ENCODE data around the gene BPI. TPM values are rescaled to one million over a fixed set of nuclear protein-coding genes. Genes with fewer than 3 reads are reported as not detected.

Gene BPI
- total and polyA plus RNA-seq, 11 donors: 0.18 to 2.9 (median 0.32) TPM; not detected in 7

DNA sequence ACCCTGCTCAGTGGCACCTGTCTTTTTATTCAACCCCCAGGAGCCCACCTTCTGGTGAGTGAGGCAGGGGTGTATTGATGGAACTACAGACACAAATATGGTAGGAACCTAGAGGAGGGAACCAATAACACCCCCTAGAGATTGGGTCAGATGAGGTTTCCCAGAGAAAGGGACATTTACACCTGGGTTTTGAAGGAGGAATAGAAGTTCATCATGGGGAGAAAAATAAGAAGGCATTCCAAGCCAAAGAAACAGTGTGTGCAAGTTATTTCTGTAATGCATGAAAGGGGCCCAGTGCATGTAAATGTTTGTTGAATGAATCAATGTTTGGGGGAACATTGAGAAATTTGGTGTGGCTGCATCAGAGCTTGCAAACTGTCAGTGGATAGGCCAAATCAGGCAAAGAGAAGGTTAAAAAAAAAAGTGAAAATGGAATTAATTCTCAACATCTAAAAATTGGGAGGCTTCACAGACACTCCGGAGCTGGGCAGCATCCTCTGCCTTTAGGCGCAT, 32.3 kb upstream of the BPI start:
- TF ChIP-seq CTCF (IDR thresholded peaks at IDR 0.05) (no peak), POLR2A (IDR thresholded peaks at IDR 0.05) (no peak)
- intact Hi-C loops (cut with DNase I): no loop called here
- ATAC-seq (no peak), DNase-seq (no peak)
- Histone ChIP-seq H3K27me3 (no peaks in the 10 kb centered on the region), H3K9me3 (peaks cover 0 to 7% (median 0%) of the 10 kb centered on the region in 12 donors), H3K27ac (peak overlapping the region in 9 of 12 donors; percentile 8 to 78 (median 58)), H3K4me1 (peaks cover 0 to 50% (median 18%) of the 10 kb centered on the region in 12 donors), H3K4me3 (no peak overlapping the region), H3K36me3 (no peaks in the 10 kb centered on the region)
- 81 to 93% (median 88%) methylated on average over 2 of the region's 2 CpGs for WGBS, 4 donors

DNA sequence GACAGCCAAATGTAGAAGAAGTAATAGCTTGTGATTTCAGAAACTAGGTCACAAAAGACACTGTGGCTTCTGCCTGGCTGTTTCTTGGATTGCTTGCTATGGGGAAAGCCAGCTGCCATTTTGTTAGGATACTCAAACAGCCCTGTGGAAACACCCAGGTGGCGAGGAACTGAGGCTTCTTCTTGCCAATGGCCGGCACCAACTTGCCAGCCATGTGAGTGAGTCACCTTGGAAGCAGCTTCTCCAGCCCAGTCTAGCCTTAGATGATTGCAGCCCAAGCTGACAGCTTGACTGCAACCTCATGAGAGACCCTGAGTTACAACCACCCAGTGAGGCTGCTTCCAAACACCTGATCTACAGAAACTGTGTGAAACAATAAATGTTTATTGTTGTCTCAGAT, 31.6 kb upstream of the BPI start:
- intact Hi-C loops (cut with DNase I): no loop called here
- TF ChIP-seq CTCF (IDR thresholded peaks at IDR 0.05) (no peak), POLR2A (IDR thresholded peaks at IDR 0.05) (no peak)
- Histone ChIP-seq H3K27me3 (no peaks in the 10 kb centered on the region), H3K4me1 (peaks cover 0 to 44% (median 16%) of the 10 kb centered on the region in 12 donors), H3K27ac (peak overlapping the region in 8 of 12 donors; percentile 11 to 78 (median 68)), H3K4me3 (no peak overlapping the region), H3K36me3 (no peaks in the 10 kb centered on the region), H3K9me3 (peaks cover 0 to 7% (median 0%) of the 10 kb centered on the region in 12 donors)
- DNase-seq (no peak), ATAC-seq (peak in 1 of 4 donors; percentile 38)
- WGBS, 4 donors: 81 to 89% (median 85%) methylated on average over 2 of the region's 2 CpGs; no CpG with 5 or more reads in 1 of the 4 donors

GRCh38 chr20:38272961-38273360, 31.0 kb upstream of the BPI start:
- peak in 3 of 4 donors; percentile 30 to 81 (median 47) for ATAC-seq
- intact Hi-C loops (cut with DNase I): no loop called here
- Histone ChIP-seq H3K27me3 (no peaks in the 10 kb centered on the region), H3K9me3 (peaks cover 0 to 7% (median 0%) of the 10 kb centered on the region in 12 donors), H3K36me3 (no peaks in the 10 kb centered on the region), H3K4me3 (no peak overlapping the region), H3K4me1 (peaks cover 0 to 38% (median 15%) of the 10 kb centered on the region in 12 donors), H3K27ac (peak overlapping the region in 8 of 12 donors; percentile 3 to 78 (median 62))
- TF ChIP-seq POLR2A (IDR thresholded peaks at IDR 0.05): no peak
- TF ChIP-seq CTCF (IDR thresholded peaks at IDR 0.05): no peak
- peak in 3 of 5 donors; percentile 46 to 73 (median 53) for DNase-seq
- 47 to 69% (median 64%) methylated on average over 2 of the region's 2 CpGs for WGBS, 4 donors

- no peaks in the 10 kb centered on the region for H3K36me3 ChIP-seq
- peaks cover 0 to 7% (median 0%) of the 10 kb centered on the region in 12 donors for H3K9me3 ChIP-seq
- intact Hi-C loops (cut with DNase I): no loop called here
- peak overlapping the region in 1 of 12 donors; percentile 49 for H3K27ac ChIP-seq
- H3K4me1 ChIP-seq: peaks cover 0 to 29% (median 8%) of the 10 kb centered on the region in 12 donors
- no peak overlapping the region for H3K4me3 ChIP-seq
- ATAC-seq: no peak
- TF ChIP-seq CTCF (IDR thresholded peaks at IDR 0.05): no peak
- TF ChIP-seq POLR2A (IDR thresholded peaks at IDR 0.05): no peak
- no peaks in the 10 kb centered on the region for H3K27me3 ChIP-seq
- no peak for DNase-seq
- WGBS, 4 donors: 84 to 90% (median 88%) methylated on average over 12 of the region's 12 CpGs
These were observed 28.0 kb upstream of the BPI start for GRCh38 chr20:38275815-38276550.

Measured in heart left ventricle (tissue), 16 donors.